ENCODE data around the gene NSUN7.

The NSUN7 gene

DNA sequence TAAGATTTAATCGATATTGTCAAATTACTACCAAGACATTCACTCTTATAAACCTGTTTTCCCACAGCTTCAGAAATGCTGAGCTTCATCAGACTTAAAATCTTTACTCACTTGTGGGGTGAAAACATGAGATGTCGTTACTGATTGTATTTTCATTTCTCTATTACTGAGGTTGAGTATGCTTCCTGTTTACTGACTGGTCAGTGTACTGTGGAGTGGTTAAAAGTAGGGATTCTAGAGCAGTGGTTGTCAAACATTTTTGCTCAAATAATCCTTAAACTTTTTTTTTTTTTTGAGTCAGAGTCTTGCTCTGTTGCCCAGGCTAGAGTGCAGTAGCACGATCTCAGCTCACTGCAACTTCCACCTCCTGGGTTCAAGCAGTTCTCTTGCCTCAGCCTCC, 50.3 kb downstream of the NSUN7 start:
- H3K27me3 ChIP-seq (ENCODE audit: insufficient read depth, low read length, poor library complexity, severe bottlenecking): no peaks in the 10 kb centered on the region
- no peaks in the 10 kb centered on the region for H3K36me3 ChIP-seq (ENCODE audit: insufficient read depth, low read length)
- no peaks in the 10 kb centered on the region for H3K79me2 ChIP-seq (ENCODE audit: insufficient read depth, low read length)
- H3K9me2 ChIP-seq (replicated peaks; ENCODE audit: low read depth, low read length): no peaks in the 10 kb centered on the region
- no peak overlapping the region for H3K9ac ChIP-seq (ENCODE audit: low read depth, low read length, poor library complexity, severe bottlenecking)
- H3F3A ChIP-seq (ENCODE audit: low read depth): no peaks in the 10 kb centered on the region
- no peak overlapping the region for H2AFZ ChIP-seq (ENCODE audit: low read length)
- no peaks in the 10 kb centered on the region for H3K9me3 ChIP-seq (ENCODE audit: insufficient read depth, low read depth, low read length)
- H3K4me2 ChIP-seq (ENCODE audit: low read depth, low read length, poor library complexity, severe bottlenecking): no peak overlapping the region
- H3K4me1 ChIP-seq (ENCODE audit: insufficient read depth, low read length, poor library complexity, severe bottlenecking): no peaks in the 10 kb centered on the region
- no peaks in the 10 kb centered on the region for H4K20me1 ChIP-seq (ENCODE audit: insufficient read depth, low read length, poor library complexity, severe bottlenecking)
- TF ChIP-seq EZH2phosphoT487 (IDR thresholded peaks at IDR 0.05; ENCODE audit: borderline replicate concordance): no peak
- TF ChIP-seq, protein P1, sequence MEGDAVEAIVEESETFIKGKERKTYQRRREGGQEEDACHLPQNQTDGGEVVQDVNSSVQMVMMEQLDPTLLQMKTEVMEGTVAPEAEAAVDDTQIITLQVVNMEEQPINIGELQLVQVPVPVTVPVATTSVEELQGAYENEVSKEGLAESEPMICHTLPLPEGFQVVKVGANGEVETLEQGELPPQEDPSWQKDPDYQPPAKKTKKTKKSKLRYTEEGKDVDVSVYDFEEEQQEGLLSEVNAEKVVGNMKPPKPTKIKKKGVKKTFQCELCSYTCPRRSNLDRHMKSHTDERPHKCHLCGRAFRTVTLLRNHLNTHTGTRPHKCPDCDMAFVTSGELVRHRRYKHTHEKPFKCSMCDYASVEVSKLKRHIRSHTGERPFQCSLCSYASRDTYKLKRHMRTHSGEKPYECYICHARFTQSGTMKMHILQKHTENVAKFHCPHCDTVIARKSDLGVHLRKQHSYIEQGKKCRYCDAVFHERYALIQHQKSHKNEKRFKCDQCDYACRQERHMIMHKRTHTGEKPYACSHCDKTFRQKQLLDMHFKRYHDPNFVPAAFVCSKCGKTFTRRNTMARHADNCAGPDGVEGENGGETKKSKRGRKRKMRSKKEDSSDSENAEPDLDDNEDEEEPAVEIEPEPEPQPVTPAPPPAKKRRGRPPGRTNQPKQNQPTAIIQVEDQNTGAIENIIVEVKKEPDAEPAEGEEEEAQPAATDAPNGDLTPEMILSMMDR (conservative IDR thresholded peaks at IDR 0.05; ENCODE audit: low read length): no peak
- H3K4me3 ChIP-seq (ENCODE audit: low read length, poor library complexity, severe bottlenecking): no peak overlapping the region

DNA sequence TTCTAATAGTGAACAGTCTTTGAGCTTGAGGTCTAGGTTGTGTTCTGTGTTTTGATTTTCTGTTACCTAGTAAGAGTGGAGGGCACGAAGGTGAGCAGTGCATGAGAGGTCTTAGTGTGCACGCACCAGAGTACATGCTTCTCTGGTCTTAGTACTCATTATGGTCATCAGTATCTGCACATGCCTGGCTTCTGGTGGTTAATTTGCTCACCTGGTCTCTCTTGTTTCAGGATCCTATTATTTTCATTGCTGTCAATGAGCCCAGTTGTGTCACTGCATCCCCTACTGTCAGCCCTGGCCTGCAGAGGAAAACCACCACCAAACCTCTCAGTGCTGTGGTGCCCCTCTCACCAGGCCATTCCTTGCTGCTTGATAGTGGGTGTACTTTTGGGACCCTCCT, 54.8 kb downstream of the NSUN7 start:
- no peaks in the 10 kb centered on the region for H3K79me2 ChIP-seq (ENCODE audit: insufficient read depth, low read length)
- H3K9me2 ChIP-seq (replicated peaks; ENCODE audit: low read depth, low read length): no peaks in the 10 kb centered on the region
- H3F3A ChIP-seq (ENCODE audit: low read depth): no peaks in the 10 kb centered on the region
- no peak overlapping the region for H2AFZ ChIP-seq (ENCODE audit: low read length)
- no peak for TF ChIP-seq EZH2phosphoT487 (IDR thresholded peaks at IDR 0.05; ENCODE audit: borderline replicate concordance)
- TF ChIP-seq, protein P1 (conservative IDR thresholded peaks at IDR 0.05; ENCODE audit: low read length): no peak
- no peaks in the 10 kb centered on the region for H4K20me1 ChIP-seq (ENCODE audit: insufficient read depth, low read length, poor library complexity, severe bottlenecking)
- H3K9me3 ChIP-seq (ENCODE audit: insufficient read depth, low read depth, low read length): no peaks in the 10 kb centered on the region
- H3K4me1 ChIP-seq (ENCODE audit: insufficient read depth, low read length, poor library complexity, severe bottlenecking): no peaks in the 10 kb centered on the region
- no peaks in the 10 kb centered on the region for H3K36me3 ChIP-seq (ENCODE audit: insufficient read depth, low read length)
- H3K4me3 ChIP-seq (ENCODE audit: low read length, poor library complexity, severe bottlenecking): no peak overlapping the region
- H3K4me2 ChIP-seq (ENCODE audit: low read depth, low read length, poor library complexity, severe bottlenecking): no peak overlapping the region
- H3K27me3 ChIP-seq (ENCODE audit: insufficient read depth, low read length, poor library complexity, severe bottlenecking): no peaks in the 10 kb centered on the region
- no peak overlapping the region for H3K9ac ChIP-seq (ENCODE audit: low read depth, low read length, poor library complexity, severe bottlenecking)

DNA sequence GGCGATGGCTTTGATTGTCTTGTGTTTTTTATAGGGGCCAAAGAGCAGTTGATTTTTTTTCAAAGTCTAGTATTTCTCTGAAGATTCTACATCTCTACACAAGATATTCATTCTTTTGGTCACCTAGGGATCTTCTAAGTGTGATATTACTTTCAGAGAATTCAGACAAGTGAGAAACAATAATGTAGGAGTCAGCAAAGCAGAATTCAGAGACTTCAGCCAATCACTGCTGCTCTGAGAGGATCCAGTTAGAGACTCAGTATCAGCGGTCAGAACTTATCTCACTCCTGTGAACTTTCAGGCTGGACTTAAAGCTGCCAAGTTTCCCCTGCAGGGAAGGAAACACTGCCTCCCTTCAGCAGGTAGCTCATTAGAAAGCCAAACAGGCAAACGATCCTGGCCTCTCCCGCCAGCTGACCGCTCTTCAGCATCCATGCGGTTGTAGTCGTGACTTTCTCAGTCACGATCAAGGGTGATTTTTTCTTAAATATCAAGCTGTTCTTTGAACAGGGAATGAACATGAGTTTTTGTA, 59.2 kb downstream of the NSUN7 start:
- Histone ChIP-seq H3K4me2 (ENCODE audit: low read depth, low read length, poor library complexity, severe bottlenecking) (no peak overlapping the region), H3K27me3 (ENCODE audit: insufficient read depth, low read length, poor library complexity, severe bottlenecking) (no peaks in the 10 kb centered on the region), H3K79me2 (ENCODE audit: insufficient read depth, low read length) (no peaks in the 10 kb centered on the region), H3K4me1 (ENCODE audit: insufficient read depth, low read length, poor library complexity, severe bottlenecking) (no peaks in the 10 kb centered on the region), H3K4me3 (ENCODE audit: low read length, poor library complexity, severe bottlenecking) (no peak overlapping the region), H3K9me3 (ENCODE audit: insufficient read depth, low read depth, low read length) (no peaks in the 10 kb centered on the region), H3F3A (ENCODE audit: low read depth) (no peaks in the 10 kb centered on the region), H3K9ac (ENCODE audit: low read depth, low read length, poor library complexity, severe bottlenecking) (no peak overlapping the region), H4K20me1 (ENCODE audit: insufficient read depth, low read length, poor library complexity, severe bottlenecking) (no peaks in the 10 kb centered on the region), H3K36me3 (ENCODE audit: insufficient read depth, low read length) (no peaks in the 10 kb centered on the region), H3K9me2 (replicated peaks; ENCODE audit: low read depth, low read length) (no peaks in the 10 kb centered on the region), H2AFZ (ENCODE audit: low read length) (no peak overlapping the region)
- TF ChIP-seq, protein P1 (conservative IDR thresholded peaks at IDR 0.05; ENCODE audit: low read length): no peak
- no peak for TF ChIP-seq EZH2phosphoT487 (IDR thresholded peaks at IDR 0.05; ENCODE audit: borderline replicate concordance)

Measured in Loucy (cell line).